ENCODE results near the gene ANKRD29.

- TF ChIP-seq, protein P1, sequence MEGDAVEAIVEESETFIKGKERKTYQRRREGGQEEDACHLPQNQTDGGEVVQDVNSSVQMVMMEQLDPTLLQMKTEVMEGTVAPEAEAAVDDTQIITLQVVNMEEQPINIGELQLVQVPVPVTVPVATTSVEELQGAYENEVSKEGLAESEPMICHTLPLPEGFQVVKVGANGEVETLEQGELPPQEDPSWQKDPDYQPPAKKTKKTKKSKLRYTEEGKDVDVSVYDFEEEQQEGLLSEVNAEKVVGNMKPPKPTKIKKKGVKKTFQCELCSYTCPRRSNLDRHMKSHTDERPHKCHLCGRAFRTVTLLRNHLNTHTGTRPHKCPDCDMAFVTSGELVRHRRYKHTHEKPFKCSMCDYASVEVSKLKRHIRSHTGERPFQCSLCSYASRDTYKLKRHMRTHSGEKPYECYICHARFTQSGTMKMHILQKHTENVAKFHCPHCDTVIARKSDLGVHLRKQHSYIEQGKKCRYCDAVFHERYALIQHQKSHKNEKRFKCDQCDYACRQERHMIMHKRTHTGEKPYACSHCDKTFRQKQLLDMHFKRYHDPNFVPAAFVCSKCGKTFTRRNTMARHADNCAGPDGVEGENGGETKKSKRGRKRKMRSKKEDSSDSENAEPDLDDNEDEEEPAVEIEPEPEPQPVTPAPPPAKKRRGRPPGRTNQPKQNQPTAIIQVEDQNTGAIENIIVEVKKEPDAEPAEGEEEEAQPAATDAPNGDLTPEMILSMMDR (conservative IDR thresholded peaks at IDR 0.05; ENCODE audit: low read length): no peak
- no peak for TF ChIP-seq EZH2phosphoT487 (IDR thresholded peaks at IDR 0.05; ENCODE audit: borderline replicate concordance)
Observed at GRCh38 chr18:23688528-23688927, 25.8 kb upstream of the ANKRD29 start.

Measured in Loucy (cell line).